Coronary artery (tissue), 2 donors: Measurements from ENCODE around the gene PPIF.

Source experiments
- DNase-seq: peaks from one replicate; pipeline ENCODE4 v3.0.0-alpha.2; 2017; ENCODE audit warnings: low spot score
- H3K27ac ChIP-seq, 2 donors: fragments of 200-600 bp; sonication (generic); one replicate each; pipeline ENCODE4 v1.5.1; 2016 to 2019
- H3K4me3 ChIP-seq: fragments of 200-600 bp; sonication (generic); 2 replicates; pipeline ENCODE4 v1.5.1; 2016; ENCODE audit warnings: mild to moderate bottlenecking, moderate library complexity
- CTCF ChIP-seq: fragments of 200-600 bp; sonication (generic); IDR thresholded peaks from one replicate; pipeline ENCODE4 v1.5.1; 2019; ENCODE audit warnings: antibody characterized with exemption

The PPIF gene

GRCh38 chr10:79359816-79360498, 12.7 kb downstream of the PPIF start:
- TF ChIP-seq CTCF, result no peak
- no peak for DNase-seq
- Histone ChIP-seq H3K4me3 (no peak overlapping the region), H3K27ac (no peak overlapping the region)

- Histone ChIP-seq H3K27ac (no peak overlapping the region), H3K4me3 (no peak overlapping the region)
- TF ChIP-seq CTCF, result no peak
- no peak for DNase-seq
Measured at GRCh38 chr10:79360499-79361342, 13.5 kb downstream of the PPIF start.

GRCh38 chr10:79361726-79362397, 14.6 kb downstream of the PPIF start:
- TF ChIP-seq CTCF, result no peak
- no peak for DNase-seq
- H3K4me3 ChIP-seq, result no peak overlapping the region
- H3K27ac ChIP-seq, result no peak overlapping the region

GRCh38 chr10:79367426-79368189, 20.3 kb downstream of the PPIF start:
- H3K4me3 ChIP-seq, result no peak overlapping the region
- TF ChIP-seq CTCF, result no peak
- DNase-seq, result no peak
- H3K27ac ChIP-seq, result no peak overlapping the region

GRCh38 chr10:79372871-79373270, 25.6 kb downstream of the PPIF start:
- DNase-seq, result no peak
- no peak for TF ChIP-seq CTCF
- Histone ChIP-seq H3K27ac (no peak overlapping the region), H3K4me3 (no peak overlapping the region)

- no peak for DNase-seq
- peak; percentile 88 for TF ChIP-seq CTCF
- no peak overlapping the region for H3K4me3 ChIP-seq
- no peak overlapping the region for H3K27ac ChIP-seq
Measured at GRCh38 chr10:79374312-79375191, 27.3 kb downstream of the PPIF start.
